GM19043 (cell line): ENCODE measurements around the gene PDAP1.
"Not testable (repeated sequence)": the region's sequence is repeated elsewhere in the genome, so short reads cannot be mapped to it uniquely, and the experiment has no call there.

Source experiments
- ATAC-seq: cut with Tn5 transposase; IDR thresholded peaks from one replicate; pipeline ENCODE4 v1.9.1; 2021; ENCODE audit warnings: low read depth; ENCODE audit not compliant: unreplicated experiment

PDAP1 gene

DNA sequence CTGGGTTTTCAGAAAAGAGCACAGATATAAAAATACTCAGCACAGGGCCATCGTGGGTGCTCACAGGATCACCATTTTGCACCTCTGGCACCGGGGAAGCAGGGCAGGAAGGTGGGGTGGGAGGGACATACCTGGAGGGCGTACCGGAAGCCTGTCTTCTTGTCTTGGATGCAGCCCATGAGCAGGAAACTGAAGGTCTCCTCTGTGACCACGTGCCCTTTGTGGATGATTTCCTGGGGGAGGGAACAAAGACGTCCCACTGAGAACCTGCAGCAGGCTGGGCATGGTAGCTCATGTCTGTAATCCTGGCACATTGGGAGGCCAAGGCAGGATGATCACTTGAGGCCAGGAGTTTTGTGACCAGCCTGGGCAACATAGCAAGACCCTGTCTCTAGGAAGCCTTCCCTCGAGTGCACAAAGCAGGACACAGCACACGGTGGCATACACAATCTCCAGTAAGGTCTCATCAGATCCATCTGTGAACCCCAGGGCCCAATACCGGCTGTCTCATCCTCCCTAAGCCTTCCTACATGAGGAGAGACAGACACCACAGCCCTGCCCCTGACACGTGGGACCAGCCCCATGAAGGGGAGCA, 20.7 kb upstream of the PDAP1 start:
- ATAC-seq: no peak

DNA sequence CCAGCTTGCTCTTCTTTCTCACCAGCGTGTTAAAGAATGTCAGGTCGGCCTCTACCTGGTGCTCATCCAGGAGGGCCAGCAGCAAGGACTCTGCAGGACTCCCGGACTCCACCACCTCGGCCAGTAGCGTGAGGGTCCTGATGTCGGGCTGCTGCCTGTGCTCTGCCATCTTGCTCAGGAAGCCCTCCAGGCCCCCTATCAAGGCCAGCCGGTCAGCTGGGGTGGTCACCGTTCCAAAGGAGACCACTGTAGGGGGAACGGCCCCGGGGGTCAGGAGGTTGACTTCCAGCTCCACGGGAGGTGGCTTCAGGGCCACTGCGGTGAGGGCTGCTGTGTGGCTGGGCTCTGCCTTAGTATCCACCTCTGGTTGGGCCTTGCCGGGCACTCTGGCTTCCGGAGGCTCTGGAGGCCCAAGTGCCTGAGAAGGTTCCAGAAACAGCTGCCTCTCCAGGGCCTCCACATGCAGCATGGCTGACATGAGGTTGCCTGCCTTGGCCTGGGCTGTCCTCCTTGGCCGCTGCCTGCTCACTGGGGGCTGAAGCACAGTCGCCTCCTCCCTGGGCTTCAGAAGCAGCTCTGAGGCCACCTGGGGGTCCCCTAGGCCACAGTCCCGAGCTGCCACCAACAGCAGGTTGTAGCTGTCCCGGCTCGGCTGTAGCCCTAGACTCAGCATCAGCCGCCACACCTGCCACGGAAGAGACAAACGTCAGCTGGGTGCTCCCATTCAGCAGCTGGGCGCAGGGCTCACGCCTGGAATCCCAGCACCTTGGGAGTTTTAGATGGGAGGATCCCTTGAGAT, 16.7 kb upstream of the PDAP1 start:
- no peak for ATAC-seq

DNA sequence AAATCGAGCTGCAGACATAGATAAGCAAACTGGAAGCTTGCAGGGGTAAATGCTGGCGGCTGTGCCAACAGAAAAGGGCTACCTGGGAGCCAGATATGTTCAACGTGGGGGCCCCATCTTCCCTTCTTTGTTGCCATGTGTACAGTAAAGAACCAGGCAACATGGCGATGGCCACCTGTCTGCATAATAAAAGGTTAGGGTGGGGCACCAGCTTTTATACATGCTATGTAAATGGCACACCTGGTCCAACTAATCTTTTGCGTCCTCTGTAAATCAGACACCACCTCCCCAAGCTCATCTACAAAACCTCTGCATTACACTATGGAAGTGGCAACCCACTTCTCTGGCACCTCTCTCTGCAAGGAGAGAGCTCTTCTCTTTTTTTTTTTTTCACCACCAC, 14.2 kb upstream of the PDAP1 start:
- ATAC-seq: no peak

DNA sequence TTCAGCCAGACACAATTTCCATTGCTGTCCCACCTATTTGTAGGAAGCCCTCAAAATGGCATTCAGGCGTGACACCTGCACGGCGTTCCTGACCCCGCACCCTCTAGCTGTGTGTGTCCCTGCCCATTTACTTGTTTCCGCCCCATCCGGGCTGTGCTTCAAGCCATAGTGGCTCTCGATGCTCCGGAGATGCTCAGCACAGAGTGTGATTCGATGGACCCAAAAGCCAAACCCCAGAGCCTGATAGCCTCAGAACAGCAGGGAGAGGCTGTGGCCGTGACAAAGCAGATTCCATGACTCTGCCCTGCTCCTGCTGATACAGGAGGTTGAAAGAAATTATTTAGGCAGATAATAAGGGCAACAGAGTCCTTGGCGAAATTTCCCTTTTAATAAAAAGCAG, 13.8 kb upstream of the PDAP1 start:
- no peak for ATAC-seq

DNA sequence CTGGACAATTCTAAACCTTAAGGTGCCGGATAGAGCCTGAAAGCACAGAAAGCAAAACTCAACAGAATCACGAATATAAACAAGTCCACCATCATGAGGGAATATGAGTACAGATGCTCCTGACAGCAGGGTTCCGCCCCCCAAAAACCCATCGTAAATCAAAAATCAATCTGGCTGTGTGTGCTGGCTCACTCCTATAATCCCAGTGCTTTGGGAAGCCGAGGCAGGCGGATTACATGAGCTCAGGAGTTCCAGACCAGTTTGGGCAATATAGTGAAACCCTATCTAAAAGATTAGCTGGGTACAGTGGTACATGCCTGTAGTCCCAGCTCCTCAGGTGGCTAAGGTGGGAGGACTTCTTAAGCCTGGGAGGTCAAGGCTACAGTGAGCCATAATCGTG, 12.6 kb upstream of the PDAP1 start:
- no peak for ATAC-seq

DNA sequence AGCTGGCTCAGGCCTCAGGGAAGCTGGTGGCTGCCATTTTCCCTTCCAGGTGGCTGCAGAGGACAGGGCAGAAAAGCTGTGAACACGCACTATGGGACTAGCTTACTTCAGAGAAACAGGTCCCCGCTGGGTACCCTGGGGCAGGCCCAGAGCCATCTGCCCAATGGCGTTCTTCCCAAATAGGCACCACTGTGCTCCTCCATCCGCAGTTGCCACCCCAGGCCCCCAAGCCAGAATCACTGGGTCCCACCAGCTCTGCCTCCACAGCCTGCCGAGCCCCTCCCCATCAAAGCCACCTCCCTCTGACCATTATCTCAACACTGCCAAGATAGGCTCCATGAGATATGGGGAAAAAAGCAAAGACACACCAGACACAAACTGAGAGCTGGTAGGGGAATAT, 11.8 kb upstream of the PDAP1 start:
- no peak for ATAC-seq

DNA sequence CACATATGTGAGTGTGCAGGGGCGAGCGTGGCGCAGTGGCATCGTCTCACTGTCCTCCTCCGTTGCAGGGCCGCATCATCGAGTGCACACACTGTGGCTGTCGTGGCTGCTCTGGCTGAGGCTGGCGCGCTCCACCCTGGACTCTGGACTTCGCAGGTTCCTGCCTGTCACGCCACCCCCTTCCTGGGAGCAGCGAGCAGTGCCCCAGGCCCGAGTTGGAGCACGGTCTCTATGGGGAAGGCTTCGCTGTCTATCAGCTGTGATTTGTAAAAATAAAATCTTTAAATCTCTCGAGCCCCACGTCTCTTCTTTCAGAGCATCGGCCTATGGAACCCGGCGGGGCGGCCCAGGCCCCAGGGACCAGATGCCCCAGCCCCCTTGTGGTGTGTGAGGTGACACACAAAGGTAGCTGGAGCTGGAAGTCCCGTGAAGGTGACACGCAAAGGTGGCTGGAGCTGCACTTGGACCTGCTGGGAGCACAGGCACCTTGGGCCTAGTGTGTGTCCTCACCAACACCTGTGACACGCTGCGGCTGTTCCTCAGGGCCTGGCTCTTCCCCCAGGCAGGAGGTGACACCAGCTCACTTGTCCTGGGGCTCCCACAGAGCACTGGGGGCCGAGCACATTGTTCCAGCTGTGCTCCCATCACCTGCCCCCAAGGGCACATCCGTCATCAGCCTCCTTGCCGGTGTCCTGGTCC, 11.1 kb upstream of the PDAP1 start:
- no peak for ATAC-seq

DNA sequence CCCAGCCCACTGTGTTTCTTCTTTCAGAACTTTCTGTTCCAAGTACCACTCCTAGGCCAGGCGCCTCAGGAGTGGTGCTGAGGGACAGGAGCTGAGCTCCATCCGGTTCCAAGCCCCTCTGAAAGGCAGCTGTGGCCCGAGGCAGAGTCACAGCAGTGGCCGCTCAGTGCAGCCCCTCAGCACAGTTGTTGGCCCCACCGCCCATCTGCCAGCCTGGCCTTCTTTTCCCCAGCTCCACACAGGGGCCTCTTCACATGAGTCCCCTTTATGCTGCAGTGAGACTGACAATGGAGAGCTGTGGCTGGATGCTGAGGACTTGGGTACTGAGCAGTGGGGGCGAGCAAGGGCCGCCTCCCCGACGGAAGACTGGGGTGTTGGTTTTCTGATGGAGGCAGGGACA, 9.9 kb upstream of the PDAP1 start:
- ATAC-seq: no peak

DNA sequence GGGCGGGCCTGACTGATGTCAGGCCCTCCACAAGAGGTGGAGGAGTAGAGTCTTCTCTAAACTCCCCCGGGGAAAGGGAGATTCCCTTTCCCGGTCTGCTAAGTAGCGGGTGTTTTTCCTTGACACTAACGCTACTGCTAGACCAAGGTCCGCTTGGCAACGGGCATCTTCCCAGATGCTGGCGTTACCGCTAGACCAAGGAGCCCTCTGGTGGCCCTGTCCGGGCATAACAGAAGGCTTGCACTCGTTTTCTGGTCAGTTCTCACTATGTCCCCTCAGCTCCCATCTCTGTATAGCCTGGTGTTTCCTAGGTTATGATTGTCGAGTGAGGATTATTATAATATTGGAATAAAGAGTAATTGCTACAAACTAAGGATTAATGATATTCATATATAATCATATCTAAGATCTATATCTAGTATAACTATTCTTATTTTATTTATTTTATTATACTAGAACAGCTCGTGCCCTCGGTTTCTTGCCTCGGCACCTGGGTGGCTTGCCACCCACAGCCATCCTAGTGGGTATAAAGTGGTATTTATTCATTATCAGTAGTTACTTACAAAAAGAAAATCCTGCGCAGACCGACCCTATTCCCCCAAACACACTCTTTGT, 7.2 kb upstream of the PDAP1 start:
- ATAC-seq: not testable (repeated sequence)

DNA sequence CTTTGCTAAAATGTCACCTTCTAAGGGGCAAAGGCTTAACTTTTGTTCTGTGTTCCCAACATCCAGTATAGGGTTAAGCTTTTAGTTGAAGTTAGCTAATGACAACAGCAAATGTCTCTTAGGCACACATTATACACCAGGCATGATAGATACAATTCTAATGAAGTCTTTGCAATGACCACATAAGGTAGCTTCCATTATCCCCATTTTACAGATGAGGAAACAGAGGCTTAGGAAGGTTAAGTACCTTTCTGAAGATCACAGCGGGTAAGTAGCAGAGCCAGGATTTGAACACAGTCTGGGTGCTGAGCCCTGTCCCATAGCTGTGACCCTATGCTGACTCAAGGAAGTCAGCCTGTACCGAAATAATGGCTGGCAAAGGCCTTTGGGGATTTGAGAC, 2.2 kb upstream of the PDAP1 start:
- ATAC-seq: no peak

DNA sequence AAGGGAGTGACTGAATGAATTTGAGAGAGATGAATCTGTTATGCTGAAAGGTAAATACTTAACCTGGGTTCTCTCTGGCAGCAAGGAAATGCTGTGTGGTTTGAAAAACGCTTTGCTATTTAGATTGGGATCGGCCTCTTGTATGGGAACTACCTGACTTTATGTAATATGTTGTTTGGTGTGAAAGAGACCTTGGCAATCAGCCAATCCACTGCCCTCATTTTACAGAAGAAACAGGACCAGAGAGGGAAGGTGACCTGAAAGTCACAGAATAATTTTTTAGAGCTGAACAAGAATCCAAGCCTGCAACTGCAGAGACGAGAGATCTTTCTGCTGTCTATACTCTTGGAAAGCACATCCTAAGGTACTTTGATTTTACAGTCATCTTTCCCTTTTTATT, 1.4 kb upstream of the PDAP1 start:
- ATAC-seq: no peak

DNA sequence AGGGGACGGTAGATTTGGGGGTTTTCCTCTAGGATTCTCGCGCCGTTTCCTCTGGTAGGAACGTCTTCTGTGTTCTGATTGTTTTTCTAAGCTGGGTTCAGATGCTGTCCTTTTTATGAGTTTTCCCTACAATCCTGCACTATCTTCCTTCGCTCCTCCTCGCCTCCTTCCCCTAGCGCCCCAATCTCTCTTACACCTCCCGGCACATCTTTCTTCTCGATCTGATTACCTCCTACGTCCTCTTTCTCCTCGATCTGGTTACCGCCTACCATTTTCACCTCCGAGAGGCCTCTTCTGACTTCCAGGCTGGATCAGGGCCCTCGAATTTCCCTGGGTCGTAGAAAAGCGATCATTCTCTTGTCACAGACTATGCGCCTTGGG, 785 bp upstream of the PDAP1 start:
- no peak for ATAC-seq

DNA sequence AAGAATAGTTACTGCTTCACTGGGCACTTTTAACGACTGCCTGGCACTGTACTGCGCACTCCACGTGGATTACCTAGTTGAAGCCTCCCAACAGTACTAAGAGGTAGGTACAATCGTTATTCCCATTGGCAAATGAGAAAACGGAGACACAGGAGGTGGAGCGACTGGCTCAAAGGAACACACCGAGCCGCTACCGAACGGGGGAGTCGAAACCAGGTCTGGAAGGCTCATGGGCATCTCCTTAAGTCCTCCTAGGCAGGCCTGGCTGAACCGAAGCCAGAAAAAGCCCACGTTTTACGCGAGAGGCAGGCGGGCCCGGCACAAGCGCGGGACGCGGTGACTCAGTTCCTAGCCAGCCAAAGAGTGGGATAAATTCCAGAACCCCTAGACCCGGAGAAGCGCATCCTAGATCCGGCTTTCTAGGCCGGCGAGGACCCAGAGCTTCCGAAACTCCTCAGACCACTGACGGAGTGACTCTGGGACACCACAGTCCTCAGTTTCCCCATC, 472 bp downstream of the PDAP1 start:
- no peak for ATAC-seq

DNA sequence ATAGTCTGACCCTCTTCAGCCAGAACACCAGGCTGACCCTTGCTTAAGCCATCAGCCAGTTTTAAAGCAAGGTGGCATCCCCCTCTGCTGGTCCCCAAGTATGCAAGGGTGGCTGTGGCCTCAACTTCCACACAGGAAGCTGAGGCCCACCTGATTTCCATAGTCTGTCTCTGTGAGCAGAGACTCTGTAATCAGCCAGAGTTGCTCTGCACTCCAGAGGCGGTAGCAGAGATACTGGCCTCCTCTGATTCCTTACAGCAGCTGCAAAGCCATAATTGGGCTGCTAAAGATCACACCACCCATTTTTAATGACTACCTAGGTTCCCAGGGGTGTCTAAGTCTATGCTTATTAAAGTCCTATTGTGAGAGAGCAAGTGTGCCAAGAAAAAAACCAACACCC, 1.8 kb downstream of the PDAP1 start:
- no peak for ATAC-seq

DNA sequence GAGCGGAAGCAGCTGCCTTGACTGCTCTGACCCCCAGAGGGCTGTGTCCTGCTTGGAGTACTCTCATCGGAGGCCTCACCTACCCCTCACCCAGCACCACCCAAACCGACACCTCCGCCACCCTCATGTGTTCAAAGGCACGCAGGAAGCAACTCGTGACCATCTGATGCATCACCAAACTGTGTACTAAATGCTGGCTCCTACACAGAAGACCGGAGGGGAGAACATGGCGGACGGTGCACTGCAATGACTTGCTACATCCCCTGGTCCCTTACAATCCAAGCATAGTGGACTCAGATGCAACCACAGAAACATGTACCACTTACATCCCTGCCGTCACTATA, 3.4 kb downstream of the PDAP1 start:
- ATAC-seq: no peak

DNA sequence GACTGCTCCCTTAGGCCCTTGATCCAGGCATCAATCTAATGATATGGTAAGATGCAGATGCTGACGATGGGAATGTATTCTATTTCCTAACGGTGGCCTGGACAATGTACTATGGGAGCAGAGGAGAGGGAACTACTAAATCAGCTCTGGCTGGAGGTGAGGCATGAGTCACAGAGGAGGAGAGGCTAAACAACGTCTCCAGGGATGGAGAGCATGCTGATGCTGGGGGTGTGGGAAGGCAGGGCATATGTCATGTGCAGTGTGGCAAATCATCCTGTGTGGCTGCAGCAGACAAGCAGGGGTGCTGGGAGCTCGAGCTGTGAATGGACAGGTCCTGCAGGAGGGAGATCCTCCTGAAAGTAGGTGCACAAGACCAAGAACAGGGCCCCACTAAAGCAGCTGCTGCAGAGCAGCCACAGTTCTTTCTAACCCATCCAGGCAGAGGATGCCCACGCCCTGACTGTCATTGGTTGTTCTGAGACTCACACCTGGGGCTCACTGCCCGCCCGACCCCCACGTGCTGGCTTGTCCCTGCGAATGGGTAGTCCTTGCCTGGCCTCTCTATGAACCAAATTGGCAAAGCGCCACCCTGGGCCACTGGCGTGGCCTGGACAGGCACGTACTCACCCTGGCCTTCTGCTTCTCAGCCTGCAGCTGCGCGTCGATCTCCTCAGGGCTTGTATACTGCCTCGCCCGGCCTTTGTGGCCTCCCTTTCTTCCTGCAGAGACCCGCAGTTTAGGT, 4.0 kb downstream of the PDAP1 start:
- no peak for ATAC-seq

DNA sequence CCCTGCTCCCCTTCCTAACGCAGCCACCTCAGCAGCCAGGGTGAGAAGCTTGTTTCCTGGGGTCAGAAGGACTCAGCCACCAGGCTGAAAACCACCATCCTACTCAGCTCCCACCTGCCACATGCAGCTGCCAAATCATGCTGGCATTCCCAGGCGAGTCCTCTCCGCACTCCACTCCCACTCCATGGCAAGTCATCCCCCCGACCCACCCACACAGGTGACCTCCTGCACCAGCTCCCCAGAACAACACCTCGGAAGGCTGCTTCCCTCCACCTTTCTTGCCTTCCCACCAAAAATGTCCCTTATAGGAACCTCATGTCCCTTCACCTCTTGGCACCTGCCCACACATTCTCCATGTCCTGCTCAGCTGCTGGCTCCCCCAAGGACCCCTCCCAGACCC, 4.6 kb downstream of the PDAP1 start:
- no peak for ATAC-seq

DNA sequence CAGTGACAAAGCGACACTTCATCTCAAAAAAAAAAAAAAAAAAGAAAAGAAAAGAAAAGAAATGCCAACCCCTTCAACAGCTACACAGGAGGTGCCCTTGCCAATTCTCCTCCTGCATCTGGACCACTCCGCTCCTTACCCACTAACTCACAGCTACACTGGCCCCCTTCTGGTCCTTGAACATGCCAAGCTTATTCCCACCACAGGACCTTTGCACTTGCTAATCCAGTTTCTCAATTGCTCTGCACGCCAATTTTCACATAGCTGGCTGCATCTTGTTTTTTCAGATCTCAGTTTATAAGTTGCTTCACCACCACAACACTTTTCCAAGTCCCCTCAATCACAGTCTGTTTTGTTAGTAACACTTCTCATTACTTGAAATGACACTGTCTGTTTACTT, 5.5 kb downstream of the PDAP1 start:
- ATAC-seq: no peak

DNA sequence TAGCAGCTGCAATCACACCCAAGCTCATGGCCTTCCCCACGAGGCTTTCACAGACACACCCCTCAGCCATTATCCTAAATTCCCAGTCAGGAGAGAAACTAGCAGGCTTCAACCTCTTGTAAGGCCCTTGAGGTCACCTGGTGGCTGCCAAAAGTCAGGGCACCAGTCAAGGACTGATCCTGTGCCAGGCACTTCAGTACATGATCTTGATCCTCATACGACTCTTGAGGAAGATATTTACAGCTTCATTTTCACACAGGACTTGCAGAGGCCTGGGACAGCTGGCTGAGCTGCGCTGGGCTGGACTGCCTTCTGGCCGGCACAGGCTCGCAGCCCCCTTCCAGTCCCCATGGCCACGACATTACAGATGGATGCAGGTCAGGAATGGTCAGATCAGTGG, 8.8 kb downstream of the PDAP1 start:
- ATAC-seq: no peak

DNA sequence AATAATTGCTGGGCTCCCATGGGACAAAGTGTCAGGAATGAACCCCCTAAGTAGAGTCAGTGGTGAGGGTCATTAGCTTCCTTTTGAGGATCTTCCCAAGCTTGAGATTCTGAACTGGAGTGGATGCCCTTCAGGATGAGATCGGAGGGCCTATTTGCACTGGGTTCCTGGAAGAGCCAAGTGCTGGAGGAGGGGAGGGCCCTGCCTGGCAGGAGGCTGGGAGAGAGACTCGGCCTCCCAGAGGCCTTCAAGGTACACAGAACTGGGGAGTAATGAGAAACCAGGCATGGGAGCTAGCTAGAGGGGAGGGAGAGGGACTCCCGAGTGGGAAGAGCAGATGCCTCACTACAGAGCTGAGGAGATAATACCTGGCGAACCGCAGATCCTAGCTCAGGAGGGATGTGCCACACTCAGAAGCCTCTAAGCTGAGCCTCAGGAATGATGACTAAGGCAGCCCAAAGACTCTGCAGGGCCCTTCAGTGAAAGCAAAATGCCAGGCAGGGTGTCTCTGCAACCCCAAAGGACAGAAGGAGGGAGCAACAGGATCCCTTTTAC, 9.4 kb downstream of the PDAP1 start:
- no peak for ATAC-seq
